Activated CD4-positive, CD25-positive, alpha-beta regulatory T cell (primary cell): ENCODE results near the gene RNF112.

Source experiments
- DNase-seq, 4 experiments: peaks; one replicate each; lab custom pipeline; 2025; lab: John Stamatoyannopoulos, UW

Gene RNF112

GRCh38 chr17:19388791-19389785 is 21.9 kb upstream of the RNF112 start:
- DNase-seq = no peak

DNA sequence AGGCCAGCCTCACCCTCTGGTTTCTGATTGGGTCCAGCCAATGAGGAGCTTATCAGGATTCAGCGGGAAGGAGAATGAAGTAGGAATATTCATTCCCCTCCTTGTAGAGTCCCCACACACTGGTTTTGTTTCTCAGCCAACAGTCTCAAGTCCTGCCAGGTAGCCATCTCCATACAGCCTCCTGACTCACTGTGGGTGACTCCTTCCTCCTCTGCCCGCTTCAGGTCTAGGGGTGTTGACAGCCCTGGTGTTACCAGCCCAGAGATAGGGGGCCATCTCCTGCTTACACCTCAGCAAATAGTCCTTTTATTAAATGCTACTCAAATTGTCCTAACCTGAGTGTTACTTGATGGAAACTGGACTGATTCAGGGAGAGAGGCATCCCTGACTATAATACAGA is 20.1 kb upstream of the RNF112 start:
- no peak for DNase-seq

GRCh38 chr17:19391432-19391831 is 19.6 kb upstream of the RNF112 start:
- DNase-seq = no peak

DNA sequence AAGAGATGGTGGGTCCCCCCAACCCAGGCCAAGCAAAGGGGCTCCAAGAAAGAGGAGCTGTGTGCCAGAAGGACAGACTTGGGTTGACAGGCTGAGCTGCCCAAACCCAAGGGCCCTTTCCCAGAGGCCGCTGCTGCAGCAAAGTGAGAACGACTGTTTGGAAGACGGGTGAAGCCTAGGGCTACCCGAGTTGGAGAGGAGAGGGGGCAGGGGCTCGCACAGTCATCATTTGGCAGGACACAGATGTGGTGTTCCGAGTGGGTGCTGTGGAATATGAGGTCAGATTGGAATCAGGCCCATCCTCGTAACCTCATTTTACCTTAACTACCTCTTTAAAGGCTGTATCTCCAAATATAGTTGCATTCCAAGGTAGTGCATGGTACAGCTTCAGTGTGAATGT is 18.7 kb upstream of the RNF112 start:
- no peak for DNase-seq

DNA sequence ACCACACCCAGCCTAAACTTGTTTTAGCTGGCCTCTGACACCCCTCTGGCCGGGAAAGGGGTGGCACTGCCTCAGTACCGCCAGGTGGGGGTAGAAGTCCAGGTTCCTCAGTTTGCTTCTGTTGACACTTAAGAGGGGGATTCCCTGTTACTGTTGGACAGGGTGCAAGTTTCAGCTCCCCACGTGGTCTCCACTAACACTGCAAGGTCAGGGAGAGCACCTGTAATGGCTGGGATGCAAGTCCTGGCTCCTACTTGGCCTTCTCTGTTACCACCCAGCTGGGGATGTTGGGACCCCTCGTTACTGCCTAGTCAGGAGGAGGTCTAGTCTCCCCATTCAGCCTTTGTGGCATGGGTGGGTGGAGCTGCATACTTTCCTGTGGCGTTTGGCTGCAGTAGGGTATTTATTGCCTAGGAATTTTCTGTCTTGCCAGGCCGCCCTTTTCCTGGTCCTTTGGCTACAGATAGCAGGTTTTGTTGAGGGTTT is 13.4 kb upstream of the RNF112 start:
- no peak for DNase-seq

DNA sequence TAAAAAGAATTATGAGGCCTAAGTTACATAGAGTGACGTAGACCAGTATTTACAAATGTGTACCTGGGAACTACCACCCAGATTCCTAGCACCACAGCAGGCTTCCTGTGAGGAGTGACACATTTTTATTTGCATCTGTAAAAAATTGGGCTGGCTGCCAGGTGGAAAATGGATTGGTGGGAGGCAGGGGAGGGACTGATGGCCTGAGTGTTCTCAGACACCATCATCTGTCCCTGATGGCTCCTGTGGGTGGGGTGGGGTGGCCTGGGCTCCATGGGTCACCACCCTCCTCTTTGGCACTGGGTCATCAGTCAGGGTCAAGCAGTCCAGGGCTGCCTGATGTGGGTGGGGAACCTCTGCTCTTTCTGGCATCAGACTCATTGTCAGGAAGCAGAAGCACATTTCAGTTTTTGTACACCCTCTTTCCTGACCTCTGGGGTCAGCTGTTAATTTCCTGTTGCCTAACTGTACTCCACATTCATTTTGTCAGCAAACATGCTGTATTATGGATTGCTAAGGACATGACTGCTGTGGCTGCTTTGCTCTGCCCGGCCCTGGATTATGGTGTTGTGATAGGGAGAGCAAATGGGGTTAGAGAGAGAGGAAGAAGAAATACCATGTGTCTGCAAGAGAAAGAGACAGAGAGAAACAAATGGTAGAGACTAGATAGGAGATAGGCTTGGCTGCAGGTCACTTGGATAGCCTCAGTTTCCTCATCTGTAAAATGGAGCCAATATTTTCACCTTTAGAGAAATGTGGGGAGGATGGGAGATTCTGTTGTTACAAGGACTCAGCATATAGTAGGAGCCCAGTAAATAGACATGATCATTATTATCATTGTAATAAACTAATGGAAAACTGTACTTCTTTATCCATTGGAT is 12.5 kb upstream of the RNF112 start:
- no peak for DNase-seq

DNA sequence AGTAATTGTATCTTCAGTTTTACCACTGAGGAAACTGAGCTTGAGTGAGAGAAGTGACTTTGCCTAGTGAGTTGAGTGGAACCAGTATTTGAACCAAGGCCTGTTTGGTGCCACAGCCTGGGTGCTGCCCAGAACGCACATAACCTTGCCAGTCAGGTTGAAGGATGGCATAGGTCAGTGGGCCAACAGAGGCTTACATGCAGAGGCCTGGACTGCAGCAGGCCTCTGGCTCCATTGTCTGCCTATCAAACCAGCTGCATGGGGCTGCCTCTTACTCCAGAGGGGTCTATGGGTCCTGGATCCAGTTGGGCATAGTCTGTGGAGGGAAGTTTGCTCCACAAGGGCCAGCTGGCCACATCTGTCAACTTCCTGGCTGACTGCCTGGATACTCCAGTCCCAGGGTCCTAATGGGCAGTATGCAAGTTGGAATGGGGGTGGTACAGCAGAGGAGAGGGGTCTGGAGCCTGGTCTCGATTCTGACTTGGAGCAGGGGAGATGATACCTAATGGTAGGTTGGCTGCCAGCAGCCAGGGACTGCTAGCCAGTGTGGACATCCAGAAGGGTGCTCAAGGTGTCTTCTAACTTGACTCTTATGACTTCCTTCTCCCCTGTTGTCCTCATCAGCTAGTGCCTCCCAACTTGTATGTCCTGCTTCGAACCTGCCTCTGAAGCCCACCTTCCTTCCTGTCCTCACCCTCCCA is 11.1 kb upstream of the RNF112 start:
- DNase-seq = no peak

- DNase-seq = no peak
These were observed 9.6 kb upstream of the RNF112 start for GRCh38 chr17:19401321-19402010.

- DNase-seq = no peak
These were observed 8.9 kb upstream of the RNF112 start for GRCh38 chr17:19402171-19402570.

DNA sequence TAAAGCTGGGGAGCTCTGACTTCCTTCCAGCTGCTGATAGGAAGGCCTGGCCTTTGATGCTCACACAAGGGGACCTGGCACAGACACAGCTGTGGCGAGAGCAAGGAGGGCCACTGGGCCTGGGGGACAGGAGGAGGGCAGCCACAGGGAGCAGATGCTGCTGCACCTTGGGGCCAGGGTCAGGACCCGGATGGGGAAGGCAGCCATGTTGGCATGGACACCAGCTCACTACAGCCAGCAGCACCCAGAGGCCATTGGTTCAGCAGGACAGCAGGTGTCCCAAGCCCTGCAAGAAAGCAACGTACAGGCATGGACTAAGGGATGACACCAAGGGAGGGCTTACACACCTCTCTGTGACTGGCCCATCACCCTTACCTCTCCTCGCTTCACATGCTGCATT is 8.0 kb upstream of the RNF112 start:
- DNase-seq = no peak

DNA sequence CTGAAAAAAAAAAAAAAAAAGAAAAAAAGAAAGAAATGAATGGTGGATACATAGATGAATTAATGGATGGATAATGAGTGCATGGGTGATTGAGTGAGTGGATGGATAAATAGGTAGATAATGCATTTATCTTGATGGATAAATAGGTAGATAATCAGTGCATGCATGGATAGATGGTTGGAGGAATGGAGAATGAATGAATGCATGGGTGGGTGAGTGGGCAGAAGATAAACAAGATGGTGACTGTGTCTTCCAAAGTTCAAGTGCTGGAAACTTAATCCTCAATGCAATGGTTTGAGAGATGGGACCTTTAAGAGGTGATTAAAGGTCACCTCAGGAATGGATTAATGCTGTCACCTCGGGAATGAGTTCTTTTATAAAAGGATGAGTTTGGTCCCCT is 6.8 kb upstream of the RNF112 start:
- no peak for DNase-seq

GRCh38 chr17:19405114-19405513 is 5.9 kb upstream of the RNF112 start:
- no peak for DNase-seq

GRCh38 chr17:19407601-19408345 is 3.3 kb upstream of the RNF112 start:
- no peak for DNase-seq

GRCh38 chr17:19408346-19408710 is 2.7 kb upstream of the RNF112 start:
- no peak for DNase-seq

DNA sequence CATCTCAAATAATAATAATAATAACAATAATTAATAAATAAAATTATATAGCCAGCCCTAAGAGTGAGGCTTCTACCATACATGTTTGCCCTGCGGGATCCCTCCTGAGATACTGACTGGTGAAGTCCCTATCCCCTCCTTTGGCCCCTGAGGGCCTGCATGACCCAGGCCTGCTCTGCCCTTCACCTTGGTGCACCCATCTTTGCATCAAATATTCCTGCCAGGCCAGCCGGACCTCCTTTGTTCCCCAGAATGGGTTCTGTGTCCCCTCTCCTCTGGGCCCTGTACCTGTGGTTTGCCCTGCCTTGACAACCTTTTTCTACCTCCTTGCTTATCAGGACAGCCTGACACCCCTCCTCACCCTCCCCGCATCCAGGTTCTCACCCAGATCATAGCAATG is 2.0 kb upstream of the RNF112 start:
- no peak for DNase-seq

- DNase-seq = no peak
These were observed 1.5 kb upstream of the RNF112 start for GRCh38 chr17:19409509-19409908.

- DNase-seq = no peak
These were observed 941 bp upstream of the RNF112 start for GRCh38 chr17:19410091-19410490.

- DNase-seq = no peak
These were observed 599 bp downstream of the RNF112 start for GRCh38 chr17:19411631-19412030.

DNA sequence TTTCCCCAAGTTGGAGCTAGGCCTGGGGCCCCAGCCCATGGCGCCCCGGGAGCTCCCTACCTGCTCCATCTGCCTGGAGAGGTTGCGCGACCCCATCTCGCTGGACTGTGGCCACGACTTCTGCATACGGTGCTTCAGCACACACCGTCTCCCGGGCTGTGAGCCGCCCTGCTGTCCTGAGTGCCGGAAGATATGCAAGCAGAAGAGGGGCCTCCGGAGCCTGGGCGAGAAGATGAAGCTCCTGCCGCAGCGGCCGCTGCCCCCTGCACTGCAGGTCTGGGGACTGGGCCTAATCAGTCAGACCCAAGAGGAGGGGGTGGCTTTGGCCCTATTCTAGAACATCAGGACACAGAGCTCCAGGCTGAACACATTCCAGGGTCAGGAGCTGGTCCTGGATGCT is 1.5 kb downstream of the RNF112 start:
- no peak for DNase-seq

DNA sequence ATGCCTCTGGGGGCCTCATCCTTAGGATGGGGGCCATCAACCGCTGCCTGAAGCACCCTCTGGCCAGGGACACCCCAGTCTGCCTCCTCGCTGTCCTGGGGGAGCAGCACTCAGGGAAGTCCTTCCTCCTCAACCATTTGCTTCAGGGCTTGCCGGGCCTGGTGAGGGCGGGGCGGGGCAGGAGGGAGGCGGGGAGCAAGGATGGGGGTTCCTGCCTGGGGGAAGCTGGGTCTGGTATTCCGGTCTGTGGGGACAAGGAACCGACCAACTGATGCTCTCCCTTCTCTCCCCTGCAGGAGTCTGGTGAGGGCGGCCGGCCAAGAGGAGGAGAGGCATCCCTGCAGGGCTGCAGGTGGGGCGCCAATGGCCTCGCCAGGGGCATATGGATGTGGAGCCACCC is 2.0 kb downstream of the RNF112 start:
- no peak for DNase-seq

DNA sequence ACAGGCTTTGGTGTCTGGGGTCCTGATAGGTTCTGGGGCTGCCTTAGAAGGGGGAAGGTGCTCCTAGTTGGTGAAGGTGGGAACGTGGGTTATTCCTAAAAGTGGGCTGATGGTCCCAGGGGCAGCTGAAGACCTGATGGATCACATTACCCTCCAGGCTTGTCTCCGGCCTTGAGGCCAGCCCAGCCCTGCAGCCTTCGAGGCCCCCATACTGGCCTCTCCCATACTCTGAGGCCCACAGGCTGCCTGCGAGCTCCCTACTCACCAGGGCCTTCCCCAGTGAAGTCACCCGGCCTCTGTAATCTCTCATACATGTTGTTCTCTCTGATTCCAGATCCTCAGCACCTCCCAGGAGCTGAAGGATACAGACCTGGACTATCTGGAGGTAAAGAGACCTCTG is 2.7 kb downstream of the RNF112 start:
- DNase-seq = no peak
